GM18858 (cell line): ENCODE measurements around the gene ZBTB39.
"Not testable (repeated sequence)": the region's sequence is repeated elsewhere in the genome, so short reads cannot be mapped to it uniquely, and the experiment has no call there.

ENCODE experiments used
- ATAC-seq: cut with Tn5 transposase; IDR thresholded peaks from one replicate; pipeline ENCODE4 v1.9.1; 2021; ENCODE audit not compliant: unreplicated experiment

Gene ZBTB39, protein sequence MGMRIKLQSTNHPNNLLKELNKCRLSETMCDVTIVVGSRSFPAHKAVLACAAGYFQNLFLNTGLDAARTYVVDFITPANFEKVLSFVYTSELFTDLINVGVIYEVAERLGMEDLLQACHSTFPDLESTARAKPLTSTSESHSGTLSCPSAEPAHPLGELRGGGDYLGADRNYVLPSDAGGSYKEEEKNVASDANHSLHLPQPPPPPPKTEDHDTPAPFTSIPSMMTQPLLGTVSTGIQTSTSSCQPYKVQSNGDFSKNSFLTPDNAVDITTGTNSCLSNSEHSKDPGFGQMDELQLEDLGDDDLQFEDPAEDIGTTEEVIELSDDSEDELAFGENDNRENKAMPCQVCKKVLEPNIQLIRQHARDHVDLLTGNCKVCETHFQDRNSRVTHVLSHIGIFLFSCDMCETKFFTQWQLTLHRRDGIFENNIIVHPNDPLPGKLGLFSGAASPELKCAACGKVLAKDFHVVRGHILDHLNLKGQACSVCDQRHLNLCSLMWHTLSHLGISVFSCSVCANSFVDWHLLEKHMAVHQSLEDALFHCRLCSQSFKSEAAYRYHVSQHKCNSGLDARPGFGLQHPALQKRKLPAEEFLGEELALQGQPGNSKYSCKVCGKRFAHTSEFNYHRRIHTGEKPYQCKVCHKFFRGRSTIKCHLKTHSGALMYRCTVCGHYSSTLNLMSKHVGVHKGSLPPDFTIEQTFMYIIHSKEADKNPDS

DNA sequence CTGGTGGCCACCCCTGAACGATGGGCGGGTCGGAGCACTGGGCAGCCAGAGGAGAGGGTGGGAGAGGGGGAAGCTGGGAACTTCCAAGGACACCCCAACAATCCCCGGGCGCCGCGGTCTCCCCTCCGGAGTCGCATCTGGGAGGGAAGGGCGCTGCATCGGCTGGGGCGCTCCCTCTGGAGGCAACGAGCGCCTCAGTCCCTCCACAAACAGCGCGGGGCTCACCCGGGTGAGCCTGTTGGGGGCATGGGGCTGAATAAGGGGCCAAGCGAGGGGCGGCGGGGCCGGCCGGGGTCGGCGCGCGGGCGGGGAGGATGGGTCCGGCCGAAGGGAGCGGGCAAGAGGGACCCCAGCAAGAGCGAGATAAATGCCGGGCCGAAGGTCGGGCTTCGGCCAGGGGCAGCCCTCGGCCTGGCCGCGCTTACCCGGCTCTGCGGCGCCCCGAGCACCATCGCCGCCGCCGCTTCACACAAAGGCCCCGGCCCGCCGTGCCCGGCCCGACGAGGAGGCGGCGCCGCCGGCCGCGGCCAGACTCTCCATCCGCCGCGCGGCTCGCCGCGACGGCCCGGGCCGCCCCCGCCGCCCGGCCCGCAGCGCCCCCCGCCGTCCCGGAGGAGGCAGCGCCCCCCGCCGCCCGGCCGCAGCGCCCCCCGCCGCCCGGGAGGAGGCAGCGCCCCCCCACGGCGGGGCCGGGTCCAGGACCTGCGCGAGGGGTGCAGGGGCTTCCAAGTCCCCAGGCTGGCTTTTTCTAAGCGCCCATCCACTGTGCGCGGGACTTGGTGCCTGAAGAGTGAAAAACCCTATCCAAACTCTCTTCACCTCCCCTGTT is at the start of gene ZBTB39:
TSS of gene ZBTB39 (minus strand) at position 567 of the 829 bp plus-strand sequence. CDS start 1,629 bp downstream, outside the sequence.
- ATAC-seq: no peak

DNA sequence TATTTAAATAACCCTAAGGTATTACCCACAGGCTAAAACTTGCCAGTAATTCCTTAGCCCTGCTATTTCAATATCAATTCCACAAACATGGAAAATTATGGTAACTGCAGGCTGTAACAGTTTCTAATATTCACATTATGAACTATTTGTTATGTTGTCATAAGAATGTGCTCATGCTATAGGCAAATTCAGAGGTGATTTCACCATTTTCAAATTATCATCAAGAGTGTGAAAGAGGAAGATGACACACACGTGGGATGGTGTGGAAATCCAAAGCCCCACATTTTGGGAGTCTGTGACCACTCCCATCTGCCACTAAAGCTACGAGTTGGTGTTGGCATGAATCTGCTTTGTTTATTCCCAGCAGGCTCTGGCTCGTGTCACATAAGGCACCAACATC is 49.5 kb upstream of the ZBTB39 start:
- ATAC-seq: no peak

GRCh38 chr12:57053901-57054300 is 47.6 kb upstream of the ZBTB39 start:
- not testable (repeated sequence) for ATAC-seq

GRCh38 chr12:57053146-57053545 is 46.8 kb upstream of the ZBTB39 start:
- not testable (repeated sequence) for ATAC-seq

DNA sequence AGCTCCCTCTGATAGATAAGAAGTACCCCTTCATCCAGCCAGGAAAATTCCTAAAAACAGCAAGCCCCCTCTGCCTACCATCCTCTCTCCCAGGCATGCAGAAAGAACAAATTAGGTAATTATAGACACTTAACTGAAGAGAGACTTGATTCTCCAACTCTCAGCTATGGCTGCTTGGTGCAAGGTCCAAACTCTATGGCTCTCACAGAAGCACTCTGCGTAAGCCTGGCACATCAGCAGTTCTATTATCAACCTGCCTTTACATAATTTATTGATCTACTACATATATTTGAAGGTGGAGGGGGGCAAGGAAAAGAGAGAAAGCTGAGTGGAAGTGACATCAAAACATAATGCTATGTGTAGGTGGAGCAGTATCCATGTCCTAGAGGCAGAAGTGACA is 44.7 kb upstream of the ZBTB39 start:
- ATAC-seq: no peak

DNA sequence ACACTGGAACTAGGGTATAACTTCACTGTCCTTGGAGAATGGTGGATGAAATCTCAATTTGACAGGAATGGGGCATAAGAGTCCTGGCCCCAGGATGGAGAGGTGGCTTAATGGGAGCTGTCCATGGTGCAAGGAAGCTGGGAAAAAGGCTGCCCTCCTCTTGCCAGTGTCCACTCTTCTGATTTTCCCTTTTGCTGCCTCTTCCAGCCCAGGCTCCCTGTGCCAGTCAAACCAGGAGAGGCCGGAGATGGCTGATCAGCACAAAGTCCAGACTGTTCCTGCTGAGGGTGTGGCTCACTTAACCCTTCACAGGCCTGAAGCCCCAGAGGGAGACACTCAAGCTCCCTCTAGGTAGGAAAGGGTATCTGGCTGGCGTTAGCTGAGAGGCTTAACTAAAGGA is 43.5 kb upstream of the ZBTB39 start, which contains the start of gene MYO1A:
TSS of gene MYO1A (minus strand) at position 240 of the 400 bp plus-strand sequence. CDS start 1,806 bp downstream, outside the sequence.
- no peak for ATAC-seq

GRCh38 chr12:57049119-57049446 is 42.7 kb upstream of the ZBTB39 start:
- ATAC-seq: no peak

DNA sequence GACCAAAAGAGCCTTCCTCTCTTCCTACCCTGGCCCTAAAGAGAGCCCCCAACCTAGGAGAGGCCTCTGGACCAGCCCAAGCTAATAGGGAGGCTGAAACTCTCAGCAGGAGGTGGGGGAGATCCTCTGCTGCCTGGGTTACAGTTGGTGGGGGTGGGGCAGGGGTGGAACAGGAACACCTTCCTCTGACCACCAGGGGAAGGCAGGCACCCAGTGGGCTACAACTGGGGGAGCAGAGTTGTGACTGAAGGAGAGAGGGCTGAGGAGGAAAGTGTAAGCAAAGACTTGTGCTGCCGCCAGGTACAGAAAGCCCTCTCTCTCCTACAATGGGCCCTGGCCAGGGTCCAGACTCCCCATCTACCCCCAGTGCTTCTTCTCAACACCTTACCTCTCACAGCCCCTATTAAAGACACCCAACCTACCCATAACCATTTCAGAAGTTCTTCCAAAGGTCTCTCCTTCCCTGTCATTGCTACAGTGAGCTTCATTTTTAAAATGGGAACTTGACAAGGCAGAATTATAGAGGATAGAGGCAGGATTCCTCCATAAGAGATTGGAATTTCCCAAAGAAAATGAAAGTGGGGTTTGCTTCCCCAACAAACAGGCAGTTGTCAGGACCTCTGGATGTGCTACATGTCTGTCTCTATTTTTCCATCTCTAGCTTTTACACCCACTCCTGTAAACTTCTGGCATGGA is 42.2 kb upstream of the ZBTB39 start:
- ATAC-seq: no peak

- ATAC-seq: no peak
These were observed 41.6 kb upstream of the ZBTB39 start for GRCh38 chr12:57047981-57048380.

- no peak for ATAC-seq
These were observed 40.9 kb upstream of the ZBTB39 start for GRCh38 chr12:57046947-57047890.

DNA sequence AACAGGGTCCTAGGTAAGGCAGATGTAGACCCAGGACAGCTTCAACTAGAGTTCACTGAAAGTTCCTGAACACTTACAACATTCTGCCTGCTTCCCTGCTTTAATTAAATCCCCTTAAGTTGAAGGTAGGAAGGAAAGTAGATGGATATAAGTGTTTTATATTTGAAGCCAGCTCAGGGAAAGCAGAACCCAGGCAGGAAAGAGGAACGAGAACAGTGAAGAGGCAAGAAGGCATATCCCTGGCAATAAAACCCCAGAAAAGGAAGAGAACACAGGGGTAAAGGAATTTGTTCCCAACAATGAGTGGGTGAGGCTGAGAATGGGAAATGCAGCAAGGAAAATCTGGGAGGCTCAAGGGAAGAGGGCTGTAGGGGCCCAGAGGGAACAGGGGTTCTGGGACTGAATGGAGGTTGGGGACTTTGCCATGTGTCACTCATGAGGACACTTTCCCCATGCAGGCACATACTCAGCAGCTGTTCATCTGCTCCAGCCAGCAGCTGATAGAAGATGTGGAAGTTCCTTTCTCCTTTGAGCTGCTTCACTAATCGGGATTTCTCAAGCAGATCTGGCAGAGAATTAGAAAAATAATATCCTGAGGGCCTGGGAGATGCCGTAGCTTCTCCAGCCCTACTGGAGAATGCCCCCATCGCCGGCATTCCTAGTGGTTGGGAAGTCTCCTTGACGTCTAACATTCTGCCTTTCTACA is 39.9 kb upstream of the ZBTB39 start:
- no peak for ATAC-seq

- no peak for ATAC-seq
These were observed 38.5 kb upstream of the ZBTB39 start for GRCh38 chr12:57044889-57045288.

DNA sequence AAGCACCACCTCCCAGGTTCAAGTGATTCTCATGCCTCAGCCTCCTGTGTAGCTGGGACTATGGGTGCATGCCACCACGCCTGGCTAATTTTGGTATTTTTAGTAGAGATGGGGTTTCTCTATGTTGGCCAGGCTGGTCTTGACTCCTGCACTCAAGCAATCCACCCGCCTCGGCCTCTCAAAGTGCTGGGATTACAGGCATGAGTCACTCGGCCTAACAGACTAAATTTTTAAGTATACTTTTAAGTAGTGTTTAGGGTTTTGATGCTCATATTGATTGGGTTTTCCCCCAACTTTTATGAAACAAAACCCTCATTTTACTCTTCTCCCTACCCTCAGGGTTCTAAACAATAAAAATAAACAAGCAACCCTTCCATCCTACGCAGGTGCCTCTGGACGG is 38.1 kb upstream of the ZBTB39 start:
- ATAC-seq: no peak

DNA sequence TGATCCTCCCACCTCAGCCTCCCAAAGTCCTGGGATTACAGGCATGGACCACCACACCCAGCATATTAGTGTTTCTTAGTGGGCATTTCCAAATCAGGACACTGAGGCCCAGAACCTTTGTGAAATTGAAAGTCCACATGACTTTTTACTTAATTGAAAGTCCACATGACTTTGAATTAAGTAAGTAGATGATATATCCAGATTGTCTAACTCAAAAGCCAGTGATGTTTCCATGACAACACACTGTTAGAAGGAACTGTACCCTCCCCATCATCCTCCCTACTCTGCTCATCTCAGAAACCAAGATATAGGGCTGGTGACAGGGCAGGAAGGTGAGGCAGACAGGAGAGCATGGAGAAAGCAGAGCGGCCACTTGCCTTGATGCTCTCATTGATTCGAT is 36.3 kb upstream of the ZBTB39 start:
- no peak for ATAC-seq

DNA sequence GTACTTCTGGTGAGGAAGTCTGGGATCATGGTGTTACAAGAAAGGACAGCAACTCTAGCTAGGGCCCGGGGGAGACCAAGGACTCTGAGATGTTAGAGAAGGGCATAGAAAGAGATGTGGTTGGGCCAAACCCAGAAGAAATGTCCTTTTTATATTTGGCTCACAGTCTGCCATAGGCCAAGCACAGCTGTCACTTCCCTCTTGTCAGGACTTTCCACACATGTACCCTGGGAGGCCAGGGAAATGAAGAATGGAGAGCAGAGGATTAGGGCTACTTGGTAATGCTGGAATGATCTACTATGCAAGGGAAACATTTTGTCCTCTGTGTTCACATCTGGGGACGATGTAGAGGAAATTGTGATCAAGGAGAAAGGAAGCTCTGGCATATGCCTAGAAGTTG is 34.4 kb upstream of the ZBTB39 start:
- no peak for ATAC-seq

- no peak for ATAC-seq
These were observed 33.9 kb upstream of the ZBTB39 start for GRCh38 chr12:57040211-57040610.

- ATAC-seq: no peak
These were observed 32.9 kb upstream of the ZBTB39 start for GRCh38 chr12:57039016-57039798.

- no peak for ATAC-seq
These were observed 30.9 kb upstream of the ZBTB39 start for GRCh38 chr12:57037264-57037663.
